Tibial nerve (tissue), 4 donors: Measurements from ENCODE around the gene MAN1A1. TPM values are rescaled to one million over a fixed set of nuclear protein-coding genes. Genes with fewer than 3 reads are reported as not detected.

Source experiments
- DNase-seq, 2 donors: peaks; one replicate each; pipeline ENCODE4 v3.0.0-alpha.2; 2019; ENCODE audit warnings: low spot score in 2 of 2
- H3K27ac ChIP-seq, 4 donors: fragments of 200-600 bp; sonication (generic) in 3 of 4; one replicate each; pipeline ENCODE4 v1.5.1; 2017 to 2019; ENCODE audit warnings: mild to moderate bottlenecking in 1 of 4
- H3K27me3 ChIP-seq, 2 donors: fragments of 200-600 bp; sonication (generic) in 1 of 2; one replicate each; pipeline versions ENCODE4 v1.5.1 to v1.6.0; 2017 to 2019
- H3K36me3 ChIP-seq, 3 donors: fragments of 200-600 bp; sonication (generic); one replicate each; pipeline ENCODE4 v1.5.1; 2018 to 2019
- H3K4me1 ChIP-seq, 4 donors: fragments of 200-600 bp; sonication (generic) in 3 of 4; one replicate each; pipeline ENCODE4 v1.5.1; 2017 to 2019
- H3K4me3 ChIP-seq, 4 donors: fragments of 200-600 bp; sonication (generic) in 3 of 4; one replicate each; pipeline ENCODE4 v1.5.1; 2017 to 2019; ENCODE audit warnings: mild to moderate bottlenecking in 1 of 4, moderate library complexity in 1 of 4
- H3K9me3 ChIP-seq, 4 donors: fragments of 200-600 bp; sonication (generic) in 3 of 4; one replicate each; pipeline ENCODE4 v1.5.1; 2017 to 2019
- EP300 ChIP-seq, 2 donors: sonication (generic); formaldehyde crosslinking; IDR thresholded peaks; one replicate each; pipeline ENCODE4 v1.6.1; 2017; ENCODE audit warnings: antibody characterized with exemption in 2 of 2, mild to moderate bottlenecking in 1 of 2
- POLR2A ChIP-seq, 2 donors: fragments of 450-650 bp; IDR thresholded peaks; one replicate each; pipeline ENCODE4 v1.6.1; 2017; ENCODE audit warnings: antibody characterized with exemption in 2 of 2, mild to moderate bottlenecking in 2 of 2, moderate library complexity in 2 of 2
- WGBS, 2 donors: methylation state at CpG; one replicate each; pipeline ENCODE4 v1.1.5; 2018; 5-methylcytosine and 5-hydroxymethylcytosine counted together
- total RNA-seq, 4 donors: library from RNA; depleted of rRNA; stranded (reverse); fragments of >200 nt; gene quantifications; one replicate each; pipeline ENCODE4 v1.1.0, GENCODE V29; 2016
- TF ChIP-seq, protein P1 (sequence below), 5 experiments: fragments of 200-600 bp in 3 of 5; fragments of 450-650 bp in 2 of 5; sonication (generic) in 3 of 5; IDR thresholded peaks; one replicate each; pipeline ENCODE4 v1.5.1; 2016 to 2019; ENCODE audit warnings: antibody characterized with exemption in 5 of 5, mild to moderate bottlenecking in 3 of 5, moderate library complexity in 2 of 5

The MAN1A1 gene
- total RNA-seq, 4 donors from 2014 or later: 118 to 287 (median 154) TPM

DNA sequence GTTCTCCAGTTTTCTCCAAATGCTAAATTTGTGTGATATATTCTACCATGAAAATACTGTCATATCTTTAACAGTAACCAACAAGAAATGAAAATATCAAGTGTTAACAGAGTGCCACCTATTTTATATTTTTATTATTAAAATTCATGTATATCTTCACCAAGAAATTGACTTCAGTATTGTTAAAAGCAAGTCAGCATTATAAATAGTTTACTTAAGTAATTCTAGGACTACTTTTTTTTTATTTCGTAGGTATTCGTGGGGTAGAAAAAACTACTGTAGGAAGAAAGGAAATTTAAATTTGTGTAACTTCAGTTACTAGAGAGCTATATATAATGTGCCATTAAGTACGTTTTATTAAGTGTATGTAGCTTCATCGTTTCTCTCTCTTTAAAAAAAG, 6.3 kb upstream of the MAN1A1 start:
- TF ChIP-seq, protein P1, sequence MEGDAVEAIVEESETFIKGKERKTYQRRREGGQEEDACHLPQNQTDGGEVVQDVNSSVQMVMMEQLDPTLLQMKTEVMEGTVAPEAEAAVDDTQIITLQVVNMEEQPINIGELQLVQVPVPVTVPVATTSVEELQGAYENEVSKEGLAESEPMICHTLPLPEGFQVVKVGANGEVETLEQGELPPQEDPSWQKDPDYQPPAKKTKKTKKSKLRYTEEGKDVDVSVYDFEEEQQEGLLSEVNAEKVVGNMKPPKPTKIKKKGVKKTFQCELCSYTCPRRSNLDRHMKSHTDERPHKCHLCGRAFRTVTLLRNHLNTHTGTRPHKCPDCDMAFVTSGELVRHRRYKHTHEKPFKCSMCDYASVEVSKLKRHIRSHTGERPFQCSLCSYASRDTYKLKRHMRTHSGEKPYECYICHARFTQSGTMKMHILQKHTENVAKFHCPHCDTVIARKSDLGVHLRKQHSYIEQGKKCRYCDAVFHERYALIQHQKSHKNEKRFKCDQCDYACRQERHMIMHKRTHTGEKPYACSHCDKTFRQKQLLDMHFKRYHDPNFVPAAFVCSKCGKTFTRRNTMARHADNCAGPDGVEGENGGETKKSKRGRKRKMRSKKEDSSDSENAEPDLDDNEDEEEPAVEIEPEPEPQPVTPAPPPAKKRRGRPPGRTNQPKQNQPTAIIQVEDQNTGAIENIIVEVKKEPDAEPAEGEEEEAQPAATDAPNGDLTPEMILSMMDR (IDR thresholded peaks at IDR 0.05): no peak
- TF ChIP-seq EP300 (IDR thresholded peaks at IDR 0.05): no peak
- TF ChIP-seq POLR2A (IDR thresholded peaks at IDR 0.05): no peak
- H3K4me3 ChIP-seq: no peak overlapping the region
- no peaks in the 10 kb centered on the region for H3K27me3 ChIP-seq
- H3K36me3 ChIP-seq: no peaks in the 10 kb centered on the region
- H3K27ac ChIP-seq: peak overlapping the region in 3 of 4 donors; percentile 34 to 75 (median 48)
- no peak for DNase-seq
- peaks cover 0 to 33% (median 2%) of the 10 kb centered on the region in 4 donors for H3K4me1 ChIP-seq
- H3K9me3 ChIP-seq: no peaks in the 10 kb centered on the region
- 87 to 92% methylated on average over 4 of the region's 4 CpGs for WGBS, 2 donors

DNA sequence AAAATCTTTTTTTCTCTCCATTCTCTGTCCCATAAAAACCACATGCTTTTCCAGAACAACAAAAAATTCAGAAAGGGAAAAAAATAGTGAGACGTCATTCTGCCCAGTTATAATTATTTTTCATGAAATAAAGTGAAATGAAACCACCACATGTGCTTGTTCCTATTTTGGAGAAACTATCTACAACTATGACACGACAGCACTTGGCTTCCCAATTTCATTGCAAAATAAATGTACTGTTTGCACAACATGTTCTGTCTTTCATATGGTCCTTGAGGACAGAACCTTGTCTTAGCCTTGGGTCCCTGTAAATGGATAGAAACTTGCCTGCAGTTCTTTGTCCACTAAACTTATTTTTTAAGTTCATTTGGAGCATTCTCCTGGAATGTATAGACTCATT, 5.6 kb upstream of the MAN1A1 start:
- H3K4me1 ChIP-seq: peaks cover 0 to 35% (median 2%) of the 10 kb centered on the region in 4 donors
- peak overlapping the region in 3 of 4 donors; percentile 58 to 75 (median 63) for H3K27ac ChIP-seq
- no peaks in the 10 kb centered on the region for H3K9me3 ChIP-seq
- H3K36me3 ChIP-seq: no peaks in the 10 kb centered on the region
- no peaks in the 10 kb centered on the region for H3K27me3 ChIP-seq
- TF ChIP-seq, protein P1 (IDR thresholded peaks at IDR 0.05): no peak
- peak; percentile 96 to 97 for TF ChIP-seq EP300 (IDR thresholded peaks at IDR 0.05)
- H3K4me3 ChIP-seq: no peak overlapping the region
- WGBS, 2 donors: 51 to 54% methylated on average over 2 of the region's 2 CpGs
- peak in 1 of 2 donors; percentile 82 for DNase-seq

DNA sequence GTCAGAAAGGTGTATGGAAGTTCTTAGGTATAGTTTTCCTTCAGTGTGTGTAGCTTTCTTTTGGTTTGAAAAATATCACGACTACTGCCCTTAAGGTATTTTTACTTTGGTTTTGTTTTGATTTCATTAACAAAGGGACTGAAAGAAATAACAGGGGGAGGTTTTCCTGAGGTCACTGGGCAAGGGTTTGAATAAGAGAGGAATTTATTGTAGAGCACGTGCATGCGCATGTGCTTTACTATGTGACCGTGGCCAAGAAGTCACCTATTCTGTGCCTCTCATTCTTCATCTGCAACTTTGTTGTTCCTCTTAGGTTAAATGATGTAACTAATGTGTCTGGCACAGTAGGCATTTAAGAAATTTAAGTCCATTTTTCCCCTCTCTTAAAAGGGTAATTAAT, 4.1 kb upstream of the MAN1A1 start:
- no peaks in the 10 kb centered on the region for H3K36me3 ChIP-seq
- no peak for DNase-seq
- H3K27ac ChIP-seq: peak overlapping the region in 2 of 4 donors; percentile 44 to 75
- H3K4me3 ChIP-seq: no peak overlapping the region
- no peaks in the 10 kb centered on the region for H3K9me3 ChIP-seq
- H3K27me3 ChIP-seq: no peaks in the 10 kb centered on the region
- peaks cover 0 to 35% (median 2%) of the 10 kb centered on the region in 4 donors for H3K4me1 ChIP-seq
- TF ChIP-seq, protein P1 (IDR thresholded peaks at IDR 0.05): peak in 1 of 5 experiments; percentile 1
- TF ChIP-seq EP300 (IDR thresholded peaks at IDR 0.05) (peak; percentile 22 to 23), POLR2A (IDR thresholded peaks at IDR 0.05) (no peak)
- WGBS, 2 donors: 64 to 66% methylated on average over 4 of the region's 4 CpGs

DNA sequence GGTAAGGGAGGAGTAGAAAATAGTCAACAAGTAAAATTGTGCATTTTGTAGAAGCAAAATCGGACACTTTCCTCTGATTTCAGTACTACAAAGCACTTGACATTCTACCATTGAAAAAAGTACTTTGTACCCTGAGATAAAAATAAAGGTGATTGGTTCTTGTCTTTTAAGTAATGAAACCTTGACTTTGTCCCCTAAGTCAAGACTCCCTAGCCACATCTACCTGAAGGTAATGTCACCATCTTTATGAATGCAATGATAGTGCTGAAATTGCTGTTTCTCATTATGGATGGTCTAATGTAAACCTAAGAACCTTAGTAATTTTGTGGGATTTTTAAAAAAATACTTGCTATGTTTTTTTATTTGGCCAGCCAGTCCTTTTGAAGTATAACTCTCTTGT, 2.4 kb upstream of the MAN1A1 start:
- Histone ChIP-seq H3K36me3 (no peaks in the 10 kb centered on the region), H3K4me1 (peaks cover 0 to 45% (median 2%) of the 10 kb centered on the region in 4 donors), H3K27ac (peak overlapping the region in 2 of 4 donors; percentile 24 to 98), H3K9me3 (no peaks in the 10 kb centered on the region), H3K4me3 (no peak overlapping the region), H3K27me3 (no peaks in the 10 kb centered on the region)
- WGBS, 2 donors: 88 to 89% methylated on average over 1 of the region's 1 CpG
- TF ChIP-seq POLR2A (IDR thresholded peaks at IDR 0.05): no peak
- TF ChIP-seq, protein P1 (IDR thresholded peaks at IDR 0.05): no peak
- TF ChIP-seq EP300 (IDR thresholded peaks at IDR 0.05): no peak
- no peak for DNase-seq

DNA sequence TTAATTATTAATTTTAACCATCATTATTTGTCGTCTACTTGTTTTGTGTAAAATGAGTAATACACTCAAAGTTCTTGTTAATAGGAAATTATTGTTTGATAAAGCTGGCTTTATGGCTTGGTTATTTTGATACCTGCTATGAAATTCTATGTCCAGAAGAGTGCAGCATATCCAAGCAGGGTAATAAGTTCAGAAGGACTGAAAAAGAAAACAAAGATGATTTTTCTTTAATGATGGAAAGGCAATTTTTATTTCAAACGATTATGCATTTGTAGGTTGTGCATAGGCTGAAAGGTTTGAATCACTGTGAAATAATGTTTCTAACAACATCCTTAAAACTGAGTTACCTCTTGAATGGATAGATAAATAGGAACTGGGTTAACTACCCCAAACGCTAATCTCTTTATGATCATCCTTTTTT, 1.4 kb upstream of the MAN1A1 start:
- Histone ChIP-seq H3K27me3 (no peaks in the 10 kb centered on the region), H3K4me3 (peak overlapping the region; percentile 74 to 99 (median 87)), H3K9me3 (no peaks in the 10 kb centered on the region), H3K36me3 (no peaks in the 10 kb centered on the region), H3K4me1 (peaks cover 0 to 55% (median 2%) of the 10 kb centered on the region in 4 donors), H3K27ac (peak overlapping the region; percentile 88 to 98 (median 96))
- 29 to 30% methylated on average over 3 of the region's 3 CpGs for WGBS, 2 donors
- DNase-seq: no peak
- TF ChIP-seq, protein P1 (IDR thresholded peaks at IDR 0.05): peak in 4 of 5 experiments; percentile 7 to 33 (median 26)
- TF ChIP-seq EP300 (IDR thresholded peaks at IDR 0.05) (no peak), POLR2A (IDR thresholded peaks at IDR 0.05) (no peak)
